HepG2 (cell line): Measurements from ENCODE around the gene SDHD. TPM values are rescaled to one million over a fixed set of nuclear protein-coding genes. Genes with fewer than 3 reads are reported as not detected.

Source experiments
- FOSL2 ChIP-seq: sonication (generic); formaldehyde crosslinking; IDR thresholded peaks from 2 replicates; pipeline ENCODE4 v1.4.0; 2020; ENCODE audit warnings: missing genetic modification reagents
- FOXC1 ChIP-seq: sonication (generic); formaldehyde crosslinking; IDR thresholded peaks from 2 replicates; pipeline ENCODE4 v1.8.0; 2022; ENCODE audit warnings: mild to moderate bottlenecking, missing genetic modification reagents, borderline replicate concordance
- HNRNPLL ChIP-seq: fragments of 200-400 bp; formaldehyde crosslinking; IDR thresholded peaks from 2 replicates; pipeline ENCODE4 v1.6.1; 2017; ENCODE audit warnings: mild to moderate bottlenecking, low read depth, low read length; ENCODE audit not compliant: poor library complexity, severe bottlenecking
- KDM1A ChIP-seq: IDR thresholded peaks from 2 replicates; pipeline ENCODE4 v1.6.1; 2016; ENCODE audit warnings: missing compliant biosample characterization
- MIER2 ChIP-seq: IDR thresholded peaks from 2 replicates; pipeline ENCODE4 v1.6.1; 2016; ENCODE audit warnings: missing biosample characterization, missing genetic modification reagents
- MTF2 ChIP-seq: sonication (generic); formaldehyde crosslinking; IDR thresholded peaks from 2 replicates; pipeline ENCODE4 v1.5.0; 2020; ENCODE audit warnings: missing genetic modification reagents, borderline replicate concordance
- MYNN ChIP-seq: sonication (generic); formaldehyde crosslinking; IDR thresholded peaks from 2 replicates; pipeline ENCODE4 v1.4.0; 2020; ENCODE audit warnings: mild to moderate bottlenecking, low read depth, missing genetic modification reagents
- PAF1 ChIP-seq: IDR thresholded peaks from 2 replicates; pipeline ENCODE4 v1.6.1; 2016; ENCODE audit warnings: missing genetic modification reagents, missing compliant biosample characterization
- TAF15 ChIP-seq: fragments of 200-400 bp; formaldehyde crosslinking; IDR thresholded peaks from one replicate; pipeline ENCODE4 v1.6.1; 2018; ENCODE audit warnings: mild to moderate bottlenecking, low read depth, low read length; ENCODE audit not compliant: poor library complexity, severe bottlenecking
- YY1 ChIP-seq: IDR thresholded peaks from 2 replicates; pipeline ENCODE4 v1.6.1; 2011; ENCODE audit warnings: low read length, low read depth, moderate library complexity, mild to moderate bottlenecking; ENCODE audit not compliant: insufficient read depth, insufficient replicate concordance
- ZBTB7A ChIP-seq: sonication (generic); formaldehyde crosslinking; IDR thresholded peaks from 2 replicates; pipeline ENCODE4 v1.8.0; 2022; ENCODE audit warnings: mild to moderate bottlenecking, missing genetic modification reagents
- ZFP37 ChIP-seq: sonication (generic); formaldehyde crosslinking; IDR thresholded peaks from 2 replicates; pipeline ENCODE4 v1.4.0; 2020; ENCODE audit warnings: missing genetic modification reagents, borderline replicate concordance
- ZMAT3 ChIP-seq: sonication (generic); formaldehyde crosslinking; conservative IDR thresholded peaks from 2 replicates; pipeline ENCODE4 v1.7.0; 2021; ENCODE audit warnings: missing genetic modification reagents
- ZNF224 ChIP-seq: sonication (generic); formaldehyde crosslinking; IDR thresholded peaks from 2 replicates; pipeline ENCODE4 v1.5.0; 2020; ENCODE audit warnings: mild to moderate bottlenecking, missing genetic modification reagents
- ZNF235 ChIP-seq: sonication (generic); formaldehyde crosslinking; IDR thresholded peaks from 2 replicates; pipeline ENCODE4 v1.8.1; 2023; ENCODE audit warnings: mild to moderate bottlenecking, missing genetic modification reagents, borderline replicate concordance
- ZNF24 ChIP-seq: fragments of 450-650 bp; IDR thresholded peaks from 2 replicates; pipeline ENCODE4 v1.6.1; 2017; ENCODE audit warnings: antibody characterized with exemption, mild to moderate bottlenecking
- ZNF30 ChIP-seq: sonication (generic); formaldehyde crosslinking; IDR thresholded peaks from 2 replicates; pipeline ENCODE4 v1.5.0; 2020; ENCODE audit warnings: mild to moderate bottlenecking, missing genetic modification reagents
- ZNF326 ChIP-seq: sonication (generic); formaldehyde crosslinking; IDR thresholded peaks from 2 replicates; pipeline ENCODE4 v1.4.0; 2020; ENCODE audit warnings: missing genetic modification reagents, borderline replicate concordance
- ZNF772 ChIP-seq: sonication (generic); formaldehyde crosslinking; IDR thresholded peaks from 2 replicates; pipeline ENCODE4 v1.5.0; 2020; ENCODE audit warnings: mild to moderate bottlenecking, missing genetic modification reagents
- ZNF792 ChIP-seq: IDR thresholded peaks from 2 replicates; pipeline ENCODE4 v1.6.1; 2016
- polyA plus RNA-seq, 8 experiments: library from polyadenylated mRNA; depleted of rRNA in 3 of 8; stranded (reverse) in 7 of 8; unstranded in 1 of 8; fragments of >200 nt; fragmentation: Illumina TruSeq in 4 of 8; extraction: Trizol in 4 of 8; gene quantifications; 2 replicates each; pipeline versions ENCODE4 v1.2.1 to v1.2.3, GENCODE V29; 2011 to 2016; ENCODE audit warnings: low read depth in 4 of 8, missing spikeins in 1 of 8, mixed read lengths in 1 of 8; ENCODE audit not compliant: insufficient read depth in 1 of 8
- total RNA-seq, 5 experiments: library from RNA; depleted of rRNA; stranded (reverse); fragments of >200 nt; fragmentation: Illumina TruSeq; extraction: Trizol; gene quantifications; 2 replicates each; pipeline ENCODE4 v1.2.3, GENCODE V29; 2016; ENCODE audit warnings: low read depth in 1 of 5
- TF ChIP-seq, protein P1 (sequence below): IDR thresholded peaks from 2 replicates; pipeline ENCODE4 v1.6.1; 2016; ENCODE audit warnings: low read depth
- TF ChIP-seq, protein P2 (sequence below): sonication (generic); formaldehyde crosslinking; IDR thresholded peaks from 2 replicates; pipeline ENCODE4 v1.5.0; 2020; ENCODE audit warnings: mild to moderate bottlenecking, low read depth, missing genetic modification reagents, borderline replicate concordance
- TF ChIP-seq, protein P3 (sequence below): IDR thresholded peaks from 2 replicates; pipeline ENCODE4 v1.6.1; 2012; ENCODE audit warnings: inconsistent platforms
- TF ChIP-seq, protein P4 (sequence below): sonication (generic); formaldehyde crosslinking; IDR thresholded peaks from 2 replicates; pipeline ENCODE4 v1.4.0; 2020; ENCODE audit warnings: low read depth, missing genetic modification reagents
- TF ChIP-seq, protein P5 (sequence below): IDR thresholded peaks from 2 replicates; pipeline ENCODE4 v1.6.1; 2016; ENCODE audit warnings: mild to moderate bottlenecking, missing biosample characterization, missing genetic modification reagents

The SDHD gene
- total and polyA plus RNA-seq, 2 of the 13 experiments (the other 11 are each of a cell fraction or from before 2014, with no cell fraction given) = 117 to 123 TPM

DNA sequence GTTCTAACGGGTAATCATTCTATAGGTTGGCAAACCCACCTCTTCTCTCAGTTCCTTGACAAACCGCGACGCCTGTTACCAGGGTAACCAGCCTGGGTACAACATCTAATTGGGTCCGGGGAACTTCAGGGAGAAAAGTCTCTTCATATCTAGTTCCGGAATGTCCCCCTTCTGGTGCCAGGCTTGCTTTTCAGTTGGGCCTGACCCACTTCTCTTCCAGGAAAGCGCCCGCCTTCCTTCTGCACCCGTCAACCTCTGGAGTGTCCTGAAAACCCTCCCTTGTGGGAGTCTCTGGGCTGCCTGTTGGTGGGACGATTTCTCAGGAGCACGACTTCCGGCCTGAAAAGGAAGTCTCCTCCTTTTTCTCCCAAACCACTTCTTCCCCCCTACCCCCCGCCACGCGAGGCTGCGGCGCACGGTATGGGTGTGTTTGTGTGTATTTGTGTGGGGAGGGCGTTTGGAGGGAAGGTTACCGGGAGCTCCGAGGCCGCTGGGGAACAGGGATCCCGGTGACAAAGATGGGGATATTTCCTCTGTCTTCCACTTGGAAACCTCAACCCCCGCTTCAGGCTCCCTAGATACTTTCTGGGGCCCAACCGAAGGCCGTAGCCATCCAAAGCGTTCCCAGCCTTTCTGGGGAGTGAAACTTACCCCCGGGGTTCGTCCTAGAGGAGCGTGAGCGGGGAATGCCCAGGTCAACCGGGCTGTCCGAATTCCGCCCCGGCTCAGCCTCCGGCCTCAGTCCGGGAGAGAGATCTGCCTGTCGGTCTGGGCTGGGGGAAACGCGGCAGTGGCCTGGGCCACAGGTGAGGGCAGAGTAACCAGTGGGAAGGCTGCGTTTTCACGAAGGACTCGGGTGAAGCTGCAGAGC, 12.5 kb upstream of the SDHD start, which contains the start of the genes NKAPD1 and PIH1D2 (continued):
- TF ChIP-seq ZNF326 (no peak), MIER2 (CRISPR knock-in tag) (no peak), ZNF792 (CRISPR knock-in tag) (no peak), ZFP37 (CRISPR knock-in tag) (no peak), PAF1 (CRISPR knock-in tag) (no peak), ZBTB7A (no peak), ZMAT3 (CRISPR knock-in tag) (no peak), KDM1A (CRISPR knock-in tag) (no peak), ZNF30 (CRISPR knock-in tag) (no peak), ZNF772 (CRISPR knock-in tag) (peak; percentile 34; the same call in 1 of the 2 replicates), HNRNPLL (no peak), ZNF24 (peak; percentile 70), FOSL2 (no peak), ZNF224 (CRISPR knock-in tag) (peak; percentile 62; the same call in 1 of the 2 replicates), MYNN (CRISPR knock-in tag) (peak; percentile 20; the same call in 1 of the 2 replicates), FOXC1 (CRISPR knock-in tag) (no peak), TAF15 (no peak), MTF2 (CRISPR knock-in tag) (no peak), YY1 (peak; percentile 56), ZNF235 (no peak)
- TF ChIP-seq, protein P1, sequence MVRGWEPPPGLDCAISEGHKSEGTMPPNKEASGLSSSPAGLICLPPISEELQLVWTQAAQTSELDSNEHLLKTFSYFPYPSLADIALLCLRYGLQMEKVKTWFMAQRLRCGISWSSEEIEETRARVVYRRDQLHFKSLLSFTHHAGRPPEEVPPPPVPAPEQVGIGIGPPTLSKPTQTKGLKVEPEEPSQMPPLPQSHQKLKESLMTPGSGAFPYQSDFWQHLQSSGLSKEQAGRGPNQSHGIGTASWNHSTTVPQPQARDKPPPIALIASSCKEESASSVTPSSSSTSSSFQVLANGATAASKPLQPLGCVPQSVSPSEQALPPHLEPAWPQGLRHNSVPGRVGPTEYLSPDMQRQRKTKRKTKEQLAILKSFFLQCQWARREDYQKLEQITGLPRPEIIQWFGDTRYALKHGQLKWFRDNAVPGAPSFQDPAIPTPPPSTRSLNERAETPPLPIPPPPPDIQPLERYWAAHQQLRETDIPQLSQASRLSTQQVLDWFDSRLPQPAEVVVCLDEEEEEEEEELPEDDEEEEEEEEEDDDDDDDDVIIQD (CRISPR knock-in tag) = no peak
- TF ChIP-seq, protein P2, sequence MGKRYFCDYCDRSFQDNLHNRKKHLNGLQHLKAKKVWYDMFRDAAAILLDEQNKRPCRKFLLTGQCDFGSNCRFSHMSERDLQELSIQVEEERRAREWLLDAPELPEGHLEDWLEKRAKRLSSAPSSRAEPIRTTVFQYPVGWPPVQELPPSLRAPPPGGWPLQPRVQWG (CRISPR knock-in tag) = no peak
- TF ChIP-seq, protein P3, sequence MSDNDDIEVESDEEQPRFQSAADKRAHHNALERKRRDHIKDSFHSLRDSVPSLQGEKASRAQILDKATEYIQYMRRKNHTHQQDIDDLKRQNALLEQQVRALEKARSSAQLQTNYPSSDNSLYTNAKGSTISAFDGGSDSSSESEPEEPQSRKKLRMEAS = peak; percentile 80
- TF ChIP-seq, protein P4, sequence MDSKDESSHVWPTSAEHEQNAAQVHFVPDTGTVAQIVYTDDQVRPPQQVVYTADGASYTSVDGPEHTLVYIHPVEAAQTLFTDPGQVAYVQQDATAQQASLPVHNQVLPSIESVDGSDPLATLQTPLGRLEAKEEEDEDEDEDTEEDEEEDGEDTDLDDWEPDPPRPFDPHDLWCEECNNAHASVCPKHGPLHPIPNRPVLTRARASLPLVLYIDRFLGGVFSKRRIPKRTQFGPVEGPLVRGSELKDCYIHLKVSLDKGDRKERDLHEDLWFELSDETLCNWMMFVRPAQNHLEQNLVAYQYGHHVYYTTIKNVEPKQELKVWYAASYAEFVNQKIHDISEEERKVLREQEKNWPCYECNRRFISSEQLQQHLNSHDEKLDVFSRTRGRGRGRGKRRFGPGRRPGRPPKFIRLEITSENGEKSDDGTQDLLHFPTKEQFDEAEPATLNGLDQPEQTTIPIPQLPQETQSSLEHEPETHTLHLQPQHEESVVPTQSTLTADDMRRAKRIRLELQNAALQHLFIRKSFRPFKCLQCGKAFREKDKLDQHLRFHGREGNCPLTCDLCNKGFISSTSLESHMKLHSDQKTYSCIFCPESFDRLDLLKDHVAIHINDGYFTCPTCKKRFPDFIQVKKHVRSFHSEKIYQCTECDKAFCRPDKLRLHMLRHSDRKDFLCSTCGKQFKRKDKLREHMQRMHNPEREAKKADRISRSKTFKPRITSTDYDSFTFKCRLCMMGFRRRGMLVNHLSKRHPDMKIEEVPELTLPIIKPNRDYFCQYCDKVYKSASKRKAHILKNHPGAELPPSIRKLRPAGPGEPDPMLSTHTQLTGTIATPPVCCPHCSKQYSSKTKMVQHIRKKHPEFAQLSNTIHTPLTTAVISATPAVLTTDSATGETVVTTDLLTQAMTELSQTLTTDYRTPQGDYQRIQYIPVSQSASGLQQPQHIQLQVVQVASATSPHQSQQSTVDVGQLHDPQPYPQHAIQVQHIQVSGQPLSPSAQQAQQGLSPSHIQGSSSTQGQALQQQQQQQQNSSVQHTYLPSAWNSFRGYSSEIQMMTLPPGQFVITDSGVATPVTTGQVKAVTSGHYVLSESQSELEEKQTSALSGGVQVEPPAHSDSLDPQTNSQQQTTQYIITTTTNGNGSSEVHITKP (CRISPR knock-in tag) = no peak
- TF ChIP-seq, protein P5, sequence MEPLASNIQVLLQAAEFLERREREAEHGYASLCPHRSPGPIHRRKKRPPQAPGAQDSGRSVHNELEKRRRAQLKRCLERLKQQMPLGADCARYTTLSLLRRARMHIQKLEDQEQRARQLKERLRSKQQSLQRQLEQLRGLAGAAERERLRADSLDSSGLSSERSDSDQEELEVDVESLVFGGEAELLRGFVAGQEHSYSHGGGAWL (CRISPR knock-in tag) = no peak
